Medulla oblongata (tissue), 1 donor: Measurements from ENCODE around the gene TOR2A.
"Not testable (repeated sequence)": the region's sequence is repeated elsewhere in the genome, so short reads cannot be mapped to it uniquely, and the experiment has no call there.

Source experiments
- DNase-seq: peaks from one replicate; pipeline ENCODE4 v3.0.0-alpha.2; 2015; ENCODE audit errors: extremely low spot score

Gene TOR2A

GRCh38 chr9:127734747-127735529 is at the start of gene TOR2A:
Gene TOR2A (minus strand): TSS chr9:127735294. CDS start chr9:127735270, 24 bp downstream.
- DNase-seq = peak; percentile 98

- DNase-seq = peak; percentile 43
Observed at GRCh38 chr9:127783111-127784008, 48.3 kb upstream of the TOR2A start.

DNA sequence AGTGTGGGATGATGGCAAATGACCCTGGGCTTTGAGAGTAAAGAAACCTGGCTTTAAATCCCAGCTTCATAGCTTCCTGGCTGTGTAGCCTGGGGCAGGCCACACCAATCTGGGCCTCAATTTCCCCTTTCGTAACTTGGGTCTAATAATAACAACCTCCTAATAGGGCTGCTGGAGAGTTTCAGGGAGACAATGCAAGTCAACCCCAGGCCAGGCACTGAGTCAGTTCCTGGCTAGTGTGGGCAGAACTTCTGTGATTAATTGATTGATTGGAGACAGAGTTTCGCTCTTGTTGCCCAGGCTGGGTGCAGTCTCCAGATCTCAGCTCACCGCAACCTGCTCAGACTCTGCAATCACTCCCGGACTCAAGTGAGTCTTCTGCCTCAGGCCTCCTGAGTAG is 46.7 kb upstream of the TOR2A start:
- DNase-seq = no peak

GRCh38 chr9:127780909-127781308 is 45.8 kb upstream of the TOR2A start:
- not testable (repeated sequence) for DNase-seq

DNA sequence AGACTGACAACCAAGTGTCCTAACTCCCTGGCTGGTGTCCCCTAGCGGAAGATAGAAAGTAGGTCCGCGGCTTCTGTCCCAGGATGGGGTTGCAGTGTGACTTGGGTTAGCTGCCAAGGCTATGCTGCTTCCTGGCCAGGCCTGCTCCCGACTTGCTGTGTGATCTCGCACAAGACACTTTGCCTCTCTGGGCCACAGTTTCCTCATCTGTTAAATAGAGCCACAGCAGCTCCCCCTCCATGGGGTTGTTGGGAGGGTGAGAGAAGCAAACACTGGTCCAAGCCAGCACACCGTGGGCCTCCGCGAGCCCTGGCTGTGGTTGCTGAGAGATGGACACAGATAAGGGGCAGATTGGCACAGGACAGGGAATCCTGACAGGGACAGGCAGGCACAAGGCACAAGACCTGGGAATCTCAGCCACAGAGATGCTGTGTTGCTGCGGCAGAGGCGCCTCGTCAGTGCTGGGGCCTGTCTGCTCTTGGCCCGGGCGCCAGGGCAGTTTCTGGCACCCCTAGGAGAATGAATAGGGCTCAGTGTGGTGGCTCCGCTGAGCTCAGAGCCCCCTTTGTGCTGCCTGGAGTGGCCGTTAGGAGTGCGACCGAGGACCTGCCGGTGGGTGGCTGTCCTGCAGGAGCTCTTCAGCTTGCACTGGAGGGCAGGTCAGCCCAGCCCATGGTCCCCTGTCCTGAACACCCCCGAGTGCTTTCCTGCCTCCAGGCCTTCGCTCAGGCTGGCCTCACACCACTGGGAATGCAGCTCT is 45.2 kb upstream of the TOR2A start:
- DNase-seq = peak; percentile 82

- DNase-seq = peak; percentile 30
Observed at GRCh38 chr9:127779136-127779981, 44.3 kb upstream of the TOR2A start.

DNA sequence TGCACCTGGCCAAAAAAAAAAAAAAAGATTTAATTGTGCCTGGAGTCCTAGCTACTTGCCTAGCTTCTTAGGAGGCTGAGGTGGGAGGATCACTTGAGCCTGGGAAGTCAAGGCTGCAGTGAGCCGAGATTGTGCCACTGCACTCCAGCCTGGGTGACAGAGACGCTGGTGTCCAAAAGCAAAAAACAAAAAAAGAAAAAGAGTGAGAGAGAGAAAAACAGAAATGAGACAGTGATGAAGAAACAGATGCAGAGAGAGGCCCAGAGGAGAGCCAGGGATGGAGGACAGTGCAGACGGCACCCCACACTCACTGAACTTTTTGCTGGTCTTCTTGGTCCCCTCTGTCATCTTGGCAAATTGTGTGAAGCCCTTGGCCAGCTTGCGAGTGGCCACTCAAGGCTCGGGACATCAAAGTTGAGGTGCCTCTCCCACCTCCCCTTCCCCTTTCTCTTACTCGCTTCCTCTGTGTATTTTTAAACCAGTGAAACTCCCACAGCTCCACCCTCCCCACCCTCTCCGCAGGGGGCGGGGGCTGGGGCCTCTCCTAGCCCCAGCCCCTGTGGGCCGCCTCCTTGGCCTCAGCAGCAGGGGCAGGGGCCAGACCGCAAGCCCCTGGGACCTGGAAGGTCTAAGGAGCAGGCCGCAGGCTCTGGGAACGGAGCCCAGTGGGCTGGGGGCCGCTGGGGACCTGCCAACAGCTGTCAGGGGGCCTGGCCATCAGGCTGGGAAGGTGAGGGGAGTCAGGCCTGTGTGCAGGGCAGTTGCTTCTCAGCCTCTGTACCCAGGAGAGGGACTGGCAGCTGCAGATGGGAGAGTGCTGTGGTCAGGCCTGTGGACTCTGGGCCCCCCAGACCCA is 43.4 kb upstream of the TOR2A start, which contains the start of gene SH2D3C:
TSS of gene SH2D3C (minus strand) at position 387 of the 856 bp plus-strand sequence. CDS start at position 348, 39 bp downstream.
- DNase-seq = peak; percentile 66

GRCh38 chr9:127777368-127777980 is 42.4 kb upstream of the TOR2A start:
- DNase-seq = no peak

GRCh38 chr9:127776924-127777289 is 41.8 kb upstream of the TOR2A start:
- no peak for DNase-seq

DNA sequence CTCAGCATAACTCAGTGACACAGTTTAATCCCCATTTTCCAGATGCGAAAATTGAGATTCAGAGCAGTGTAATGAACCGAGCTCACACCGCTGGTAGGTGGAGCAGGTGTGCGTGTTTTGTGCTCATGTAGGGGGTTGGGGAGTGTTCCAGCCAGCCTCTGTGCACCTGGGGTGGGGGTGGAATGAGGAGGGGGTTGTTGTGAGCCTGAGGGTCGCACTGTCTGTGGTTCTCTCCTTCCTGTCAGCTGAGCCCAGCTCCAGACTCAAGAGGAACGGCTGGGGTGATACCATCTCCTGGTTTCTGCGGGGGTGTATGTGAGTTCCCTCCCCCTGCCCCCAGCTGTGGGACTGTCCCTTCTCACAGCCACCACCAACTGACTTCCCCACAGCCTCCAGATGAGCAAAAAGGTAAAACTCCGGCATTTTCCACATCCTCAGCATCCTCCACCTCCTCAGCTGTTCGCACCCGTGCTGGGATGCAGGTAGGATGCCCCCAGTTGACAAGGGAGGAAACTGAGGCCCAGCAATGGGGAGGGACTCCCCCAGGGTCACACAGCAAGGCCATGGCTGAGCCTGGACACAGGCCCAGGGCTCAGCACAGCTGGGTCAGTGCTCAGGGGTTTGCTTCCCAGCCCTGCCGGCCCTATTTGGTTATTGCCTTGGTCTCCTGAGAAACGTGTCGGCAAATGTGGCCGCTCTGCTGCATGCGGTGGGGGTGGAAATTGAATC is 41.3 kb upstream of the TOR2A start:
- DNase-seq = peak; percentile 61

DNA sequence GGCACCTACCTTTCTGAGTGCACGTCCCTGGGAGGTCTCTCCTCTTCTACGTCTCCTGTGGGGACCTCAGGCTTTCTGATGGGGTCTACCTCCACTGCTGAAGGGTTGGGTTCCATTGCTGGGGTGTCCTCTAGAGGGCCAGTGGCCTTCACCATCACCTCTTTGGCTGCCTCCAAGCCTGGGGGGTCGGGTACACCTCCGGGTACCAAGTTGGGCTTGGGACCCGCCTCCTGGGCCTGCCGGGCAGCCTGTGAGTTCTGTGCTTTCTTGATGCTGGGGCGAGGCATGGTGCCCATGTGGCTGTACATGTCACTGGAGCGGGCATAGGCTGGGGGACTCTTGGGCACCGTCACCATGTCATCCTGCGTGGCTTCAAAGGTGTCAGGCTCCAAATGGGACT is 38.9 kb upstream of the TOR2A start:
- no peak for DNase-seq

GRCh38 chr9:127773272-127773671 is 38.2 kb upstream of the TOR2A start:
- no peak for DNase-seq

DNA sequence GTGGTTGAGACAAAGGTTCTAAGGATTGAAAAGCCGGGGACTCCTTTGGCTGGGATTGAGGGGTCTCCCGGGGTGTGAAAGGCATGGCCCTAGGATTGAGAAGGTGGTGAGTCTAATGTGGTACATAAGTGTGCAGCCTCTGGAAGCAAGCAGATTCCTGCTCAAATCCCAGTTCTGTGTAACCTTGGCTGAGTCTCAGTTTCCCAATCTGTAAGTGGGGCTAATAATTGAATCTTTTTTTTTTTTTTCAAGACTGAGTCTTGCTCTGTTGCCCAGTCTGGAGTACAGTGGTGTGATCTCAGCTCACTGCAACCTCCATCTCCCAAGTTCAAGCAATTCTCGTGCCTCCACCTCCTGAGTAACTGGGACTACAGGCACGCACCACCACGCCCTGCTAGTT is 37.5 kb upstream of the TOR2A start:
- no peak for DNase-seq

DNA sequence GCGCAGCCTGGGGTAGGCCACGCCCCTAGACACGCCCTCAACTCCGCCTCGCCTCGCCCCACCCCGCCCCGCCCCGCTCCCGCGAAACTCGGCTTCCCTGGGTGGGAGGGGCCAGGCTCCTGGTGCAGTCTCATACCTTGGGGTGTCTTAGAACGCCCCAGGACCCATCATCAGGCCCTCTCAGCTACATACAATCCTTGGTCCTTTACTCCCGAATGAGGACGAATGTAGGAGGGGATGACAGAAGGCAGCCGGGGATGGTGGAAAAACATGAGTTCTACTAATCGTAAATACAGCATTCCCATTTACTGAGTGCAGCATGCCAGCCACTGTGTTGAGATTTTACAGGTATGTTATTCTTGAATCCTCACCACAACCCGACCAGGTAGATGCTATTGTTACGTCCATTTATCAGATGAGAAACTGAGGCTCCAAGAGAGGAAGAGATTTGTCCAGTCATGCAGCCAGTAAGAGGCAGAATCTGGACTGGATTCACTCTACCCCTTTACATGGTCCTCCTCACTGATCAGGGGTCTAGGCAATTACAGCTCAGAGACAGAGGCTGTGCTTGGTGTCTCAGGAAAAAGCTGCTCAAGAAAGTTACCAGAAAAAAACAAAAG is 36.6 kb upstream of the TOR2A start:
- DNase-seq = no peak

DNA sequence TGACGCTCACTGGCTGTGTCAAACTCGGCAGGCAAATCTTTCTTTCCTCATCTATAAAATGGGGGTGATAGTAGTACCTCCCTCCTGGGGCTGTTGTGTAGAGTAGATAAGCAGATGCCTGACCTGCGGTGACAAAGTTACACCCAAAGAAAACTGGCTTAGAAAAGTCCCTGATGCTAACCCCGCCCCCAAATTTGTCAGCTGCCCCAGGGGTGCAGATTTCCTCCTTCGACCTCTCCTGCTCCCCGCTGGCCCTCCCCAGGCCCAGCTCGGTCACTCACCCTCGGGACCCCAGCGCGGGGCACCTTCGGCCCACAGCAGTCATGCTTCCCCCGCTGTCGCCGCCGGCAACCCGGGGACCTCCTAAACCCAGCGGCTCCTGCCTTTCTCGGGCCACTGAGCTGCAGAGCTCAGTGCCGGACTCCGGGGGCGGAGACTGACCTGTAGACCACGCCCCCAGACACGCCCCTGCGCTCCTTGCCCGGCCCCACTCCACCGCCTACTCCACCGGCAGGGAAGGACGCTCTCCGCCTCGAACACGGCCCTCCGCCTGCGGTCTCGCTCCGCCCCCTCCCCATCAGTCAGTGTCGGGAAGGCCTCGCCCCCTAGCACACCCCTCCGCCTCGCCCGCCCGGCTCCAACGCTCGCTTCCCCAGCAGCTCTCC is 35.9 kb upstream of the TOR2A start:
- peak; percentile 92 for DNase-seq

- no peak for DNase-seq
Observed at GRCh38 chr9:127770583-127770904, 35.5 kb upstream of the TOR2A start.

- DNase-seq = no peak
Observed at GRCh38 chr9:127769929-127770582, 35.0 kb upstream of the TOR2A start.

DNA sequence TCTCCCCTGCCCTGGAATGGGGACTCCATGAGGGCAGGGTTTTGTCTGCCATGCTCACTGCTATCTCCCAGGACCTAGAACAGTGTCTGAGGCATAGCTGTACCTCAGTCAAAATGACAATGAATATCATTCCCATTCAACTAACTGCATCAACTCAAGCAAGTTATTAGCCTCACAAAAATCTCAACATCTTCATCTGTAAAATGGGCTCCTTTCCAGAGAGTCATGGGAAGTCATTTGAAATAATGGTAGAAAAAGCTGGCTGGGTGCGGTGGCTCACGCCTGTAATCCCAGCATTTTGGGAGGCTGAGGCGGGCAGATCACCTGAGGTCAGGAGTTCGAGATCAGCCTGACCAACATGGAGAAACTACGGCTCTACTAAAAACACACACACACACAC is 34.0 kb upstream of the TOR2A start:
- no peak for DNase-seq
